HG03175 (cell line): ENCODE measurements around the gene FTH1.
A peak's percentile ranks its signal among the peaks of the same experiment; 100 is the strongest.
"Not testable (repeated sequence)": the region's sequence is repeated elsewhere in the genome, so short reads cannot be mapped to it uniquely, and the experiment has no call there.

ENCODE experiments used
- ATAC-seq: cut with Tn5 transposase; IDR thresholded peaks from one replicate; pipeline ENCODE4 v1.9.1; 2021; ENCODE audit warnings: mild to moderate bottlenecking, moderate library complexity; ENCODE audit not compliant: unreplicated experiment

FTH1 gene

GRCh38 chr11:61978703-61979661 is 11.5 kb upstream of the FTH1 start:
- ATAC-seq, result no peak

GRCh38 chr11:61976813-61977475 is 9.5 kb upstream of the FTH1 start:
- no peak for ATAC-seq

GRCh38 chr11:61976420-61976800 is 9.0 kb upstream of the FTH1 start:
- no peak for ATAC-seq

GRCh38 chr11:61975638-61976419 is 8.4 kb upstream of the FTH1 start:
- no peak for ATAC-seq

GRCh38 chr11:61974766-61975631 is 7.6 kb upstream of the FTH1 start:
- ATAC-seq, result no peak

GRCh38 chr11:61973476-61974162 is 6.2 kb upstream of the FTH1 start:
- no peak for ATAC-seq

GRCh38 chr11:61972672-61973475 is 5.4 kb upstream of the FTH1 start:
- ATAC-seq, result no peak

- no peak for ATAC-seq
These were observed 4.8 kb upstream of the FTH1 start for GRCh38 chr11:61972112-61972671.

GRCh38 chr11:61971248-61972111 is 4.0 kb upstream of the FTH1 start:
- no peak for ATAC-seq

- no peak for ATAC-seq
These were observed 2.6 kb upstream of the FTH1 start for GRCh38 chr11:61969838-61970662.

GRCh38 chr11:61969391-61969758 is 1.9 kb upstream of the FTH1 start:
- ATAC-seq, result no peak

- ATAC-seq, result no peak
These were observed 1.4 kb upstream of the FTH1 start for GRCh38 chr11:61968758-61969390.

- ATAC-seq, result peak; percentile 31
These were observed 707 bp upstream of the FTH1 start for GRCh38 chr11:61967924-61968757.

GRCh38 chr11:61966734-61967115 is 709 bp downstream of the FTH1 start:
- ATAC-seq, result no peak

- ATAC-seq, result not testable (repeated sequence)
These were observed 2.7 kb downstream of the FTH1 start for GRCh38 chr11:61964666-61965271.
